Left forelimb (tissue), 1 donor: ENCODE results near the gene NT5DC4.

Source experiments
- DNase-seq: peaks from one replicate; pipeline ENCODE4 v3.0.0-alpha.2; 2018; ENCODE audit warnings: low spot score

NT5DC4 gene

GRCh38 chr2:112720785-112721184, at the start of gene NT5DC4:
Gene NT5DC4, plus strand, starts transcription at chr2:112721020. Its CDS starts 60 bp downstream, at chr2:112721080.
- no peak for DNase-seq

GRCh38 chr2:112671801-112672200, 49.0 kb upstream of the NT5DC4 start:
- DNase-seq, result no peak

GRCh38 chr2:112673008-112673407, 47.8 kb upstream of the NT5DC4 start:
- no peak for DNase-seq

DNA sequence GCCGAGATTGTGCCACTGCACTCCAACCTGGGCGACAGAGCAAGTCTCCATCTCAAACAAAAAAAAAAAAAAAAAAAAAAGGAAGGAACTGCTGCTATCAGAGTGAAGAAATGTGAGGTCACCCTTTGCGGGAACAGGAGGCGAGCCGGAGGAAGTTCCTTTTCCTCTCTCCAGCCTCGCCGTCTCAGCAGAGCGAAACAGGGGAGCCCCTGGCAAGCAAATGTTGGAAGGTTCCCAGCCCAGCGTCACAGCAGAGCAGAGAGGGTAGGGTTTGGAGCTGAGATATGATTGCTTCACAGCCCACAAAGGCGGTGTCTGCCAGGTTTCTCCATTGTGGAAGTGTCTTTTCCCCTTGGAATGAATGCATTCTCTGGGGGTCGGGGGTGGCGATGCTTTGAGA, 46.6 kb upstream of the NT5DC4 start:
- no peak for DNase-seq

- no peak for DNase-seq
These were observed 41.3 kb upstream of the NT5DC4 start for GRCh38 chr2:112679484-112679883.

GRCh38 chr2:112680666-112681101, 40.1 kb upstream of the NT5DC4 start:
- DNase-seq, result no peak

GRCh38 chr2:112682101-112682500, 38.7 kb upstream of the NT5DC4 start:
- DNase-seq, result no peak

- DNase-seq, result no peak
These were observed 37.0 kb upstream of the NT5DC4 start for GRCh38 chr2:112683550-112684414.

- no peak for DNase-seq
These were observed 36.4 kb upstream of the NT5DC4 start for GRCh38 chr2:112684415-112684775.

GRCh38 chr2:112685271-112685884, 35.4 kb upstream of the NT5DC4 start:
- DNase-seq, result no peak

- DNase-seq, result no peak
These were observed 34.2 kb upstream of the NT5DC4 start for GRCh38 chr2:112686348-112687217.

GRCh38 chr2:112687522-112687921, 33.3 kb upstream of the NT5DC4 start:
- DNase-seq, result no peak

DNA sequence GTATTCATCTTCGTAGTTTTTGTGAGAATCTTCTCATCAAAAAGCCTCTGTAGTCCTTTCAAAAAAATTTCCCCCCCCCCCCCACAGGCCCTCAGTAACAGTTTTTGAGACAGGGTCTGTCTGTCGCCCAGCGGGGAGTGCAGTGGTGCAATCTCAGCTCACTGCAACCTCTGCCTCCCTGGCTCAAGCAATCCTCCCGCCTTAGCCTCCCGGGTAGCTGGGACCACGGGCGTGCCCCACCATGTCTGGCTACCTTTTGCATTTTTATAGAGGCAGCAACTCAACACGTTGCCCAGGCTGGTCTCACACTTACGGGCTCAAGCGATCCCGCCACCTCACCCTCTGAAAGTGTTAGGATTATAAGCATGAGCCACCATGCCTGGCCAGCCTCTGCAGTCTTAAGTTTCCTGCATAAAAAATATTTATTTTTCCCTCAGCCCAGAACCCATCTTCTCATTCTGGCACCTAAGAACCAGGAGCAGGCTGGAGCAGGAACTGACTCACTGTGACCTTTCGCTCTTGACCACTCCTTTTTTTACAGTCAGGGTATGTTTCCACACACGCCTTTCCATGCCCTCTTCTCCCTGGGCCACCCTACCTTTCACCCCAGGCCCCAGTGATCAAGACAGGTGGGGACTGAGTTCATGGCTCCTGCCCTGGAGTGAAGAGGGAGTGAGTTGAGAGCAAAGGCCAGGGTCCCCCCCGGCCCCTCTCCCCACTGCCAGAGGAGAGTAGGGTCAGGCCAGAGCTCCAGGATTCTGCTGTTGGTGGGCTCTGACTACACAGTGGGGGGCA, 32.5 kb upstream of the NT5DC4 start:
- no peak for DNase-seq

DNA sequence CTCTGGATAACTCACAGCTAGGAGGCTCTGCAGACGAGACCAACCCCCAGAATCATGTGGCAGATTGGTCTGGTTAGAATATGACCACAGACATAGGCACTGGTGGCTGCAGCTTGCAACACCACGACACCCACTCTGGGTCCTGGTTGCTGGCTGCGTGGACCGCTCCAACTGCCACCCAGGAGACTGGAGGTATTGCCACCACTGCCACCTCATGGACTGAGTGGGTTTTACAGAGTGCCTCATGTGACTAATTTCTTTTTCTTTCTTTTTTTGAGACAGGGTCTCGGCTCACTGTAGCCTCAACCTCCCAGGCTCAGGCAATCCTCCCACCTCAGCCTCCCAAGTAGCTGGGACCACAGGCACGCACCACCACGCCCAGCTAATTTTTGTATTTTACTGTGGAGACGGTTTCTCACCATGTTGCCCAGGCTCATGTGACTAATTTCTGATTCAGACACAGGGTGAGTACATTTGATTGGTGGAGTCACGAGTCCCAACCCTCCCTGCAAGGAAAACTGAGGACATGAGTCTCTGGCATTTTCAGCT, 29.9 kb upstream of the NT5DC4 start:
- DNase-seq, result no peak

DNA sequence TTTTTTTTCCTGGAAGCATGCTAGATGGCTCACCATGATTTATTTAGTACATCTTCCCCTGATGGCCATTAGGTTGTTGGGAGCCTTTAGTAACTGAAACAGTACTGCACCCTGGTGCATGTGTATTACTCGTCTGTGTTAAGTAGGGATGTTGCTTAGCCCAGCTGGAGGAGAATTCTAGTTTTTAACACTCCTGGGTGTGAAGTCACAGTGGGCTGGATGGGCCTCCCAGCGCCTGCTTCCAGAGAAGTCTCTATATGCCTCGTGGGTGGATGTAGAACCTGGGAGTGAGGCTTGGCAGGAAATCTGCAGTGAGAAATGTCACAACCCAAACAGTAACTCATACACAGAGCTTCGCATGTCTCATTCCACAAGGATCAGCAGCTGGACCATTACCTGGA, 28.9 kb upstream of the NT5DC4 start:
- no peak for DNase-seq

DNA sequence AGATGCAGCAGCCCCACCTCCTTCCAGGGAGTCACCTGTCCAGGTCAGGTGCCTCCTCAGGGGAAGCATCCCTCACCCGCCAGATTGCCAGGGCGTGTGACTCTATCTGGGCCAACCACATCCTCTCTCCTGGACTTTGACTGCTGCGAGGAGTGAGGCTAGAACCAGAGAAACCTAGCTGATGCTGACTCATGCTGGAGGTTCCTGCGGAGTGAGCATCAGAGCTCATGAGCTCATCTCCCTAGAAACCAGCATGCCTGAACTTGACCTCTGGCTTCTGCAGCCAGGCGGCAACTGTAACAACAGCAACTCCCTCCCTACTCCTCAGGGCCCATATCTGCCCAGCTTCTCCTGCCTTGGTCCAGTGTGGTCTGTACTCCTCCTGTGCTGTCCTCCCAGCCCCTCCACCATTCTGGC, 28.3 kb upstream of the NT5DC4 start:
- no peak for DNase-seq

GRCh38 chr2:112692918-112693317, 27.9 kb upstream of the NT5DC4 start:
- no peak for DNase-seq

DNA sequence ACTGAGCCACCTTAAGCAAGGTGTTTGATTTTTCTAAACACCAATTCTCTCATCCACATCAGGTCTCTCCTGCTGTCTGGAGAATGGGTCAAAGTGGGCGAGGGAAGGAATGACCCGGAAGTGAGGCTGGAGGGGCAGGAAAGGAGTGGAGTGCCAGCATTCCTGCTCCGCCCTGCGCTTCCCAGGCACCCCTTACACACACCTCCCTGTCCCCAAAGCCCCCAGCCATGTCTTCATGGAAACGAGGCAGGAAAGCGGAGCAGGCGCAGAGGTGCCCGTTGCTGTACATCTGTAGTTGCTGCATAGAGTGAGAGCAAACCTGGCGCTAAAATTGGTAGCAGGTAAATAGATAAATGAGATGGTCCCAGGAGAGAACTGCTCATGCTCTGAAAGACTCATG, 27.2 kb upstream of the NT5DC4 start:
- DNase-seq, result no peak

GRCh38 chr2:112694182-112694581, 26.6 kb upstream of the NT5DC4 start:
- no peak for DNase-seq

GRCh38 chr2:112698834-112699515, 21.8 kb upstream of the NT5DC4 start:
- DNase-seq, result no peak
